HepG2 (cell line): ENCODE measurements around the gene TMEM129. TPM values are rescaled to one million over a fixed set of nuclear protein-coding genes. Genes with fewer than 3 reads are reported as not detected.

Experiments used
- ATF5 ChIP-seq: sonication (generic); formaldehyde crosslinking; IDR thresholded peaks from 2 replicates; pipeline ENCODE4 v1.4.0; 2020; ENCODE audit warnings: mild to moderate bottlenecking, low read depth, missing genetic modification reagents
- DPF2 ChIP-seq: sonication (generic); formaldehyde crosslinking; IDR thresholded peaks from 2 replicates; pipeline ENCODE4 v1.4.0; 2020; ENCODE audit warnings: mild to moderate bottlenecking, low read depth, missing genetic modification reagents, borderline replicate concordance
- DR1 ChIP-seq: sonication (generic); formaldehyde crosslinking; IDR thresholded peaks from 2 replicates; pipeline ENCODE4 v1.8.0; 2021; ENCODE audit warnings: mild to moderate bottlenecking, missing genetic modification reagents, inconsistent platforms
- HOXD1 ChIP-seq: sonication (generic); formaldehyde crosslinking; IDR thresholded peaks from 2 replicates; pipeline ENCODE4 v1.5.0; 2020; ENCODE audit warnings: missing genetic modification reagents
- KMT2B ChIP-seq: IDR thresholded peaks from 2 replicates; pipeline ENCODE4 v1.6.1; 2016; ENCODE audit warnings: missing genetic modification reagents, missing compliant biosample characterization
- MAF1 ChIP-seq: sonication (generic); formaldehyde crosslinking; IDR thresholded peaks from 2 replicates; pipeline ENCODE4 v1.5.0; 2020; ENCODE audit warnings: missing genetic modification reagents, borderline replicate concordance
- MAFK ChIP-seq, 2 experiments: IDR thresholded peaks in 1 of 2; conservative IDR thresholded peaks in 1 of 2; 2 replicates each; pipeline ENCODE4 v1.6.1; 2011; ENCODE audit warnings: improper control_type of control experiment in 2 of 2, low read length in 2 of 2
- MEIS1 ChIP-seq: sonication (generic); formaldehyde crosslinking; IDR thresholded peaks from 2 replicates; pipeline ENCODE4 v1.9.0; 2021; ENCODE audit warnings: mild to moderate bottlenecking, missing genetic modification reagents, moderate library complexity, borderline replicate concordance
- SIX4 ChIP-seq: sonication (generic); formaldehyde crosslinking; IDR thresholded peaks from 2 replicates; pipeline ENCODE4 v1.4.0; 2020; ENCODE audit warnings: missing genetic modification reagents
- TAF15 ChIP-seq: fragments of 200-400 bp; formaldehyde crosslinking; IDR thresholded peaks from one replicate; pipeline ENCODE4 v1.6.1; 2018; ENCODE audit warnings: mild to moderate bottlenecking, low read depth, low read length; ENCODE audit not compliant: poor library complexity, severe bottlenecking
- U2AF1 ChIP-seq: fragments of 200-400 bp; formaldehyde crosslinking; optimal IDR thresholded peaks from 2 replicates; pipeline ENCODE3; 2017; ENCODE audit warnings: mild to moderate bottlenecking, low read depth, low read length
- ZFAT ChIP-seq: sonication (generic); formaldehyde crosslinking; conservative IDR thresholded peaks from 2 replicates; pipeline ENCODE4 v1.8.1; 2023; ENCODE audit warnings: missing genetic modification reagents, inconsistent platforms
- ZFP36L2 ChIP-seq: sonication (generic); formaldehyde crosslinking; IDR thresholded peaks from 2 replicates; pipeline ENCODE4 v1.4.0; 2020; ENCODE audit warnings: missing genetic modification reagents
- ZNF124 ChIP-seq: sonication (generic); formaldehyde crosslinking; IDR thresholded peaks from 2 replicates; pipeline ENCODE4 v1.4.0; 2020; ENCODE audit warnings: missing genetic modification reagents
- ZNF414 ChIP-seq: sonication (generic); formaldehyde crosslinking; IDR thresholded peaks from 2 replicates; pipeline ENCODE4 v1.5.0; 2020; ENCODE audit warnings: missing genetic modification reagents
- ZNF446 ChIP-seq: sonication (generic); formaldehyde crosslinking; IDR thresholded peaks from 2 replicates; pipeline ENCODE4 v1.5.0; 2020; ENCODE audit warnings: mild to moderate bottlenecking, missing genetic modification reagents
- ZNF678 ChIP-seq: sonication (generic); formaldehyde crosslinking; IDR thresholded peaks from 2 replicates; pipeline ENCODE4 v1.4.0; 2020; ENCODE audit warnings: mild to moderate bottlenecking, missing genetic modification reagents
- ZNF687 ChIP-seq: sonication (generic); formaldehyde crosslinking; IDR thresholded peaks from 2 replicates; pipeline ENCODE4 v1.5.1; 2020; ENCODE audit warnings: mild to moderate bottlenecking, missing genetic modification reagents, moderate library complexity
- ZXDC ChIP-seq: sonication (generic); formaldehyde crosslinking; IDR thresholded peaks from 2 replicates; pipeline ENCODE4 v1.5.0; 2020; ENCODE audit warnings: mild to moderate bottlenecking, missing genetic modification reagents
- polyA plus RNA-seq, 8 experiments: library from polyadenylated mRNA; depleted of rRNA in 3 of 8; stranded (reverse) in 7 of 8; unstranded in 1 of 8; fragments of >200 nt; fragmentation: Illumina TruSeq in 4 of 8; extraction: Trizol in 4 of 8; gene quantifications; 2 replicates each; pipeline versions ENCODE4 v1.2.1 to v1.2.3, GENCODE V29; 2011 to 2016; ENCODE audit warnings: low read depth in 4 of 8, missing spikeins in 1 of 8, mixed read lengths in 1 of 8; ENCODE audit not compliant: insufficient read depth in 1 of 8
- total RNA-seq, 5 experiments: library from RNA; depleted of rRNA; stranded (reverse); fragments of >200 nt; fragmentation: Illumina TruSeq; extraction: Trizol; gene quantifications; 2 replicates each; pipeline ENCODE4 v1.2.3, GENCODE V29; 2016; ENCODE audit warnings: low read depth in 1 of 5
- TF ChIP-seq, protein P1 (sequence below): sonication (generic); formaldehyde crosslinking; IDR thresholded peaks from 2 replicates; pipeline ENCODE4 v1.5.1; 2020; ENCODE audit warnings: mild to moderate bottlenecking, missing genetic modification reagents, moderate library complexity

The TMEM129 gene
- total and polyA plus RNA-seq, 2 of the 13 experiments (the other 11 are each of a cell fraction or from before 2014, with no cell fraction given), result 19.0 to 25.8 TPM

DNA sequence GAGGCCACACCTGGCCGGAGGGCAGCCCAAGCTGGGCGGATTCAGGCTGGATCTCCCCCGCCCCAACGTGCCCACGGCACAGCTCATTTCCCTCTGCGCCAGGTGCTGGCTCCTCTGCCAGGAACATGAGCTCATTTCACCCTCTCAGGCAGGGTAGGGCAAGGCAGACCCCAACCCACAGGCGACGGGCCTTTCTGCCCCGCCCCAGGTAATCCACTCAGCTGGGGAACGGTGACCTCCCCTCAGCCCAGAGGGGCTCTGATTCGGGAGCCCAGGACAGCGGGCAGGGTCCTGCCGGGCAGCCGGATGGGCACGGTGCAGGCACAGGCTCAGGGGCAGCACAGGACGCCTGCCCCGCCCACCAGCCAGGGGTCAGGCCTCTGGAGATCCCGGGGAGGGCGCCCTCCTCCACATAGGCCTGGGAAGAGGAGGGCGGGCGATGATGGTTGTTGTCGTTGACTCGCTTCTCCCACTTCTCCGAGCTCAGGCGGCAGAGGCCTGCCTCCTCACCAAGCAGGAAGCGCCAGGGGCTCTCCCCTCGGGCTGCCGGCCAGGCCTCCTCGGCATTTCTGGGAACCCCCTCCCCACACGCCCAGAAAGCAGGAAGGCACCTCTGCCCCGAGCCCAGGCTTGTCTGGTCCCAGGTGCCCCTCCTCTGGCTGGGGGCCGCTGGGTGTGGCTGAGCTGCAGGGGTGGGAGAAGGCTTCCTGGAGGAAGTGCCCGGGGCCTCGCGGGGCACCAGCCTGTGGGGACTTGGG lies 31.3 kb upstream of the TMEM129 start (continued):
- no peak for TF ChIP-seq ZFP36L2 (CRISPR knock-in tag)
- no peak for TF ChIP-seq MEIS1 (CRISPR knock-in tag)
- TF ChIP-seq ZNF446, result no peak
- TF ChIP-seq MAF1 (CRISPR knock-in tag), result no peak
- TF ChIP-seq KMT2B (CRISPR knock-in tag), result no peak; the same call in 1 of the 2 replicates
- TF ChIP-seq MAFK (conservative IDR thresholded peaks at IDR 0.05 in 1 of 2, IDR thresholded peaks at IDR 0.05 in 1 of 2; ENCODE audit: low read length in 2 of 2), result no peak
- TF ChIP-seq ZNF687 (CRISPR knock-in tag), result peak; percentile 77
- no peak for TF ChIP-seq DPF2 (CRISPR knock-in tag)
- no peak for TF ChIP-seq ZFAT (CRISPR knock-in tag)
- no peak for TF ChIP-seq ZXDC (CRISPR knock-in tag)
- no peak for TF ChIP-seq ZNF414 (CRISPR knock-in tag)
- TF ChIP-seq ATF5 (CRISPR knock-in tag), result no peak
- TF ChIP-seq ZNF678 (CRISPR knock-in tag), result no peak
- TF ChIP-seq ZNF124, result peak; percentile 22; the same call in 1 of the 2 replicates
- TF ChIP-seq, protein P1, sequence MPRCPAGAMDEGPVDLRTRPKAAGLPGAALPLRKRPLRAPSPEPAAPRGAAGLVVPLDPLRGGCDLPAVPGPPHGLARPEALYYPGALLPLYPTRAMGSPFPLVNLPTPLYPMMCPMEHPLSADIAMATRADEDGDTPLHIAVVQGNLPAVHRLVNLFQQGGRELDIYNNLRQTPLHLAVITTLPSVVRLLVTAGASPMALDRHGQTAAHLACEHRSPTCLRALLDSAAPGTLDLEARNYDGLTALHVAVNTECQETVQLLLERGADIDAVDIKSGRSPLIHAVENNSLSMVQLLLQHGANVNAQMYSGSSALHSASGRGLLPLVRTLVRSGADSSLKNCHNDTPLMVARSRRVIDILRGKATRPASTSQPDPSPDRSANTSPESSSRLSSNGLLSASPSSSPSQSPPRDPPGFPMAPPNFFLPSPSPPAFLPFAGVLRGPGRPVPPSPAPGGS (CRISPR knock-in tag), result no peak; the same call in 1 of the 2 replicates
- no peak for TF ChIP-seq HOXD1 (CRISPR knock-in tag)
- TF ChIP-seq SIX4 (CRISPR knock-in tag), result no peak
- TF ChIP-seq DR1, result no peak
- TF ChIP-seq U2AF1, result no peak
- no peak for TF ChIP-seq TAF15
